Testis (tissue), 3 donors: ENCODE results near the gene TMEM141. TPM values are rescaled to one million over a fixed set of nuclear protein-coding genes. Genes with fewer than 3 reads are reported as not detected.
A peak's percentile ranks its signal among the peaks of the same experiment; 100 is the strongest.

Experiments used
- DNase-seq: peaks from one replicate; pipeline ENCODE4 v3.0.0-alpha.2; 2019
- H3K27ac ChIP-seq, 2 donors: fragments of 200-600 bp; sonication (generic); one replicate each; pipeline ENCODE4 v1.5.1; 2019
- H3K27me3 ChIP-seq: fragments of 200-600 bp; sonication (generic); one replicate; pipeline ENCODE4 v1.5.1; 2019
- H3K36me3 ChIP-seq: fragments of 200-600 bp; sonication (generic); one replicate; pipeline ENCODE4 v1.5.1; 2017; ENCODE audit warnings: low read depth; ENCODE audit errors: missing control alignments
- H3K4me1 ChIP-seq: fragments of 200-600 bp; sonication (generic); one replicate; pipeline ENCODE4 v1.5.1; 2019
- H3K4me3 ChIP-seq, 2 donors: fragments of 200-600 bp; sonication (generic); one replicate each; pipeline ENCODE4 v1.5.1; 2017 to 2019
- H3K9me3 ChIP-seq: fragments of 200-600 bp; sonication (generic); one replicate; pipeline ENCODE4 v1.5.1; 2017
- CTCF ChIP-seq, 3 experiments: fragments of 450-650 bp in 2 of 3; fragments of 200-600 bp in 1 of 3; sonication (generic) in 1 of 3; IDR thresholded peaks; one replicate each; pipeline ENCODE4 v1.5.1; 2016 to 2019; ENCODE audit warnings: antibody characterized with exemption in 3 of 3, mild to moderate bottlenecking in 2 of 3, moderate library complexity in 1 of 3
- POLR2A ChIP-seq: fragments of 450-650 bp; IDR thresholded peaks from one replicate; pipeline ENCODE4 v1.6.1; 2017; ENCODE audit warnings: antibody characterized with exemption, mild to moderate bottlenecking, moderate library complexity
- WGBS, 2 donors: methylation state at CpG; one replicate each; pipeline ENCODE4 v1.1.5; 2018; 5-methylcytosine and 5-hydroxymethylcytosine counted together
- intact Hi-C: fragments of 100-400 bp; cut with DNase I; formaldehyde crosslinking; loops from one replicate; pipeline ENCODE4 v1.15.1; 2023; ENCODE audit warnings: low total_unique reads
- polyA plus RNA-seq: library from polyadenylated mRNA; stranded (reverse); fragments of 350-450 nt; fragmentation: Illumina TruSeq; extraction: RNeasy Lipid Tissue Mini Kit (QIAGEN cat#74804); gene quantifications from one replicate; pipeline ENCODE4 v1.2.3, GENCODE V29; 2014; ENCODE audit warnings: low read depth, low replicate concordance; ENCODE audit not compliant: insufficient read depth
- total RNA-seq, 2 donors: library from RNA; depleted of rRNA; stranded (reverse); fragments of >200 nt; gene quantifications; one replicate each; pipeline ENCODE4 v1.2.3, GENCODE V29; 2016

The TMEM141 gene
- total and polyA plus RNA-seq, 3 donors from 2014 or later, result 80.4 to 127 (median 108) TPM

- WGBS, 2 donors, result 58 to 64% methylated on average over 22 to 42 of the region's 42 CpGs
- Histone ChIP-seq H3K4me3 (peak overlapping the region; percentile 34 to 53), H3K4me1 (peaks cover 6% of the 10 kb centered on the region), H3K27ac (peak overlapping the region in 1 of 2 donors; percentile 59), H3K36me3 (no peaks in the 10 kb centered on the region), H3K27me3 (no peaks in the 10 kb centered on the region), H3K9me3 (no peaks in the 10 kb centered on the region)
- intact Hi-C loops, result no loop called here
- DNase-seq, result no peak
- TF ChIP-seq CTCF (IDR thresholded peaks at IDR 0.05) (no peak), POLR2A (no peak)
Observed at GRCh38 chr9:136821826-136822544, 30.8 kb downstream of the TMEM141 start.

- H3K27me3 ChIP-seq, result no peaks in the 10 kb centered on the region
- no peak for TF ChIP-seq POLR2A
- TF ChIP-seq CTCF (IDR thresholded peaks at IDR 0.05), result no peak
- H3K36me3 ChIP-seq, result no peaks in the 10 kb centered on the region
- intact Hi-C loops, result no loop called here
- H3K4me3 ChIP-seq, result no peak overlapping the region
- H3K9me3 ChIP-seq, result no peaks in the 10 kb centered on the region
- DNase-seq, result no peak
- 83 to 85% methylated on average over 27 to 30 of the region's 30 CpGs for WGBS, 2 donors
- no peak overlapping the region for H3K27ac ChIP-seq
- peaks cover 6% of the 10 kb centered on the region for H3K4me1 ChIP-seq
Observed at GRCh38 chr9:136823136-136824046, 32.2 kb downstream of the TMEM141 start.

- Histone ChIP-seq H3K4me1 (peaks cover 6% of the 10 kb centered on the region), H3K27me3 (no peaks in the 10 kb centered on the region), H3K27ac (no peak overlapping the region), H3K4me3 (no peak overlapping the region), H3K36me3 (no peaks in the 10 kb centered on the region), H3K9me3 (no peaks in the 10 kb centered on the region)
- TF ChIP-seq POLR2A (no peak), CTCF (IDR thresholded peaks at IDR 0.05) (no peak)
- DNase-seq, result no peak
- WGBS, 2 donors, result 75 to 85% methylated on average over 10 to 21 of the region's 21 CpGs
- intact Hi-C loops, result no loop called here
Observed at GRCh38 chr9:136824496-136825225, 33.5 kb downstream of the TMEM141 start.

GRCh38 chr9:136825295-136826187 is 34.4 kb downstream of the TMEM141 start:
- 90 to 91% methylated on average over 39 to 42 of the region's 44 CpGs for WGBS, 2 donors
- DNase-seq, result no peak
- H3K36me3 ChIP-seq, result no peaks in the 10 kb centered on the region

More at GRCh38 chr9:136825295-136826187, 34.4 kb downstream of the TMEM141 start:
- no peak overlapping the region for H3K4me3 ChIP-seq
- no peak for TF ChIP-seq POLR2A
- TF ChIP-seq CTCF (IDR thresholded peaks at IDR 0.05), result no peak
- no peak overlapping the region for H3K27ac ChIP-seq
- no peaks in the 10 kb centered on the region for H3K27me3 ChIP-seq
- intact Hi-C loops, result no loop called here
- H3K9me3 ChIP-seq, result no peaks in the 10 kb centered on the region
- peaks cover 6% of the 10 kb centered on the region for H3K4me1 ChIP-seq
